Testis (tissue), 3 donors: Measurements from ENCODE around the gene P2RX3. TPM values are rescaled to one million over a fixed set of nuclear protein-coding genes. Genes with fewer than 3 reads are reported as not detected.

ENCODE experiments used
- DNase-seq: peaks from one replicate; pipeline ENCODE4 v3.0.0-alpha.2; 2019
- H3K27ac ChIP-seq, 2 donors: fragments of 200-600 bp; sonication (generic); one replicate each; pipeline ENCODE4 v1.5.1; 2019
- H3K27me3 ChIP-seq: fragments of 200-600 bp; sonication (generic); one replicate; pipeline ENCODE4 v1.5.1; 2019
- H3K36me3 ChIP-seq: fragments of 200-600 bp; sonication (generic); one replicate; pipeline ENCODE4 v1.5.1; 2017; ENCODE audit warnings: low read depth; ENCODE audit errors: missing control alignments
- H3K4me1 ChIP-seq: fragments of 200-600 bp; sonication (generic); one replicate; pipeline ENCODE4 v1.5.1; 2019
- H3K4me3 ChIP-seq, 2 donors: fragments of 200-600 bp; sonication (generic); one replicate each; pipeline ENCODE4 v1.5.1; 2017 to 2019
- H3K9me3 ChIP-seq: fragments of 200-600 bp; sonication (generic); one replicate; pipeline ENCODE4 v1.5.1; 2017
- POLR2A ChIP-seq: fragments of 450-650 bp; IDR thresholded peaks from one replicate; pipeline ENCODE4 v1.6.1; 2017; ENCODE audit warnings: antibody characterized with exemption, mild to moderate bottlenecking, moderate library complexity
- WGBS, 2 donors: methylation state at CpG; one replicate each; pipeline ENCODE4 v1.1.5; 2018; 5-methylcytosine and 5-hydroxymethylcytosine counted together
- intact Hi-C: fragments of 100-400 bp; cut with DNase I; formaldehyde crosslinking; loops from one replicate; pipeline ENCODE4 v1.15.1; 2023; ENCODE audit warnings: low total_unique reads
- polyA plus RNA-seq: library from polyadenylated mRNA; stranded (reverse); fragments of 350-450 nt; fragmentation: Illumina TruSeq; extraction: RNeasy Lipid Tissue Mini Kit (QIAGEN cat#74804); gene quantifications from one replicate; pipeline ENCODE4 v1.2.3, GENCODE V29; 2014; ENCODE audit warnings: low read depth, low replicate concordance; ENCODE audit not compliant: insufficient read depth
- total RNA-seq, 2 donors: library from RNA; depleted of rRNA; stranded (reverse); fragments of >200 nt; gene quantifications; one replicate each; pipeline ENCODE4 v1.2.3, GENCODE V29; 2016
- TF ChIP-seq, protein P1 (sequence below), 3 experiments: fragments of 450-650 bp in 2 of 3; fragments of 200-600 bp in 1 of 3; sonication (generic) in 1 of 3; IDR thresholded peaks; one replicate each; pipeline ENCODE4 v1.5.1; 2016 to 2019; ENCODE audit warnings: antibody characterized with exemption in 3 of 3, mild to moderate bottlenecking in 2 of 3, moderate library complexity in 1 of 3

The P2RX3 gene
- total and polyA plus RNA-seq, 3 donors from 2014 or later = 2.5 to 8.5 (median 3.3) TPM

DNA sequence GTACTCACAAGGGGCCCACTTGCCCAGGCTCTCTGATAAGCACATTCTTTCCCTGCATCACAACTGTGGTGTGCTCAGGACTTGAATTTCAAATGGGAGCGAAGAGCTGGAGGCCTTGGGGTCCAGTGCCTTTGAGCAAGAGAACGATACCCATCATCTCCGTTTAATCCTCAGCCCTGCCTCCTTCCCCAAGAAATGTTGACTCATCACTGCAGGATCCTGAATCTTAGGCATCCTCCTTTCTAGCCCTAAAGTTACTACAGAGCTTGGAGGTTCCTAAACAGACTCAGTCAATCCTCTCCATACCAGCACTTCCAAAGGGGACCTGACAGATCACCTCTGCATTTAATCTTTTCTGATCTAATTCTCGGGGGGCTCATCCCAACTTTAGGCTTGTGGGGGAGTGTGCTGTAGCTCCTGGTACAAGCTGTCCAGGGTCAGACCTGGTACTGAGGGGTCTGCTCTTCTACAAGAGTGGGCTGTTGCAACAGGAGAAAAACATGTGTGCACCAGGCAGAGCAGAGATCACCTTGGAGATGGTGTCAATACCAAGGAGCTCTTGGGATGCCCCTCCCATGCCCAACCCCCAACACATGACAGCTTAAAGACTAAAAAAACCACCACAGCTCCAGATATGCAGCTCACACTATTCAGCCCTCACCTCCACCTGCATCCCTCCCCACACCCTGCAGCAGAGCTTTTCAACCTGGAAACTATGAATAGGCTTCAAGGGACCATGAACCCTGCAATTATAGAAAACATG is 56.2 kb downstream of the P2RX3 start:
- H3K4me3 ChIP-seq = no peak overlapping the region
- no peaks in the 10 kb centered on the region for H3K36me3 ChIP-seq
- H3K9me3 ChIP-seq = no peaks in the 10 kb centered on the region
- no peaks in the 10 kb centered on the region for H3K4me1 ChIP-seq
- H3K27me3 ChIP-seq = no peaks in the 10 kb centered on the region
- 80 to 84% methylated on average over 4 of the region's 4 CpGs for WGBS, 2 donors
- H3K27ac ChIP-seq = no peak overlapping the region
- DNase-seq = no peak
- TF ChIP-seq, protein P1, sequence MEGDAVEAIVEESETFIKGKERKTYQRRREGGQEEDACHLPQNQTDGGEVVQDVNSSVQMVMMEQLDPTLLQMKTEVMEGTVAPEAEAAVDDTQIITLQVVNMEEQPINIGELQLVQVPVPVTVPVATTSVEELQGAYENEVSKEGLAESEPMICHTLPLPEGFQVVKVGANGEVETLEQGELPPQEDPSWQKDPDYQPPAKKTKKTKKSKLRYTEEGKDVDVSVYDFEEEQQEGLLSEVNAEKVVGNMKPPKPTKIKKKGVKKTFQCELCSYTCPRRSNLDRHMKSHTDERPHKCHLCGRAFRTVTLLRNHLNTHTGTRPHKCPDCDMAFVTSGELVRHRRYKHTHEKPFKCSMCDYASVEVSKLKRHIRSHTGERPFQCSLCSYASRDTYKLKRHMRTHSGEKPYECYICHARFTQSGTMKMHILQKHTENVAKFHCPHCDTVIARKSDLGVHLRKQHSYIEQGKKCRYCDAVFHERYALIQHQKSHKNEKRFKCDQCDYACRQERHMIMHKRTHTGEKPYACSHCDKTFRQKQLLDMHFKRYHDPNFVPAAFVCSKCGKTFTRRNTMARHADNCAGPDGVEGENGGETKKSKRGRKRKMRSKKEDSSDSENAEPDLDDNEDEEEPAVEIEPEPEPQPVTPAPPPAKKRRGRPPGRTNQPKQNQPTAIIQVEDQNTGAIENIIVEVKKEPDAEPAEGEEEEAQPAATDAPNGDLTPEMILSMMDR (IDR thresholded peaks at IDR 0.05) = no peak
- no peak for TF ChIP-seq POLR2A
- intact Hi-C loops = no loop called here

GRCh38 chr11:57395905-57396623 is 57.9 kb downstream of the P2RX3 start:
- intact Hi-C loops = no loop called here

GRCh38 chr11:57396744-57397143 is 58.6 kb downstream of the P2RX3 start:
- no peaks in the 10 kb centered on the region for H3K4me1 ChIP-seq
- H3K27me3 ChIP-seq = no peaks in the 10 kb centered on the region
- H3K36me3 ChIP-seq = no peaks in the 10 kb centered on the region
- TF ChIP-seq, protein P1 (IDR thresholded peaks at IDR 0.05) = no peak
- no peak for TF ChIP-seq POLR2A
- intact Hi-C loops = no loop called here
- DNase-seq = no peak
- H3K9me3 ChIP-seq = no peaks in the 10 kb centered on the region
- no peak overlapping the region for H3K27ac ChIP-seq
- no peak overlapping the region for H3K4me3 ChIP-seq
- WGBS, 2 donors = 79% methylated on average over 2 of the region's 2 CpGs

More at GRCh38 chr11:57395905-57396623, 57.9 kb downstream of the P2RX3 start:
- Histone ChIP-seq H3K27me3 (no peaks in the 10 kb centered on the region), H3K27ac (no peak overlapping the region), H3K4me1 (no peaks in the 10 kb centered on the region), H3K36me3 (no peaks in the 10 kb centered on the region), H3K9me3 (no peaks in the 10 kb centered on the region), H3K4me3 (no peak overlapping the region)
- TF ChIP-seq, protein P1 (IDR thresholded peaks at IDR 0.05) = no peak
- no peak for DNase-seq
- WGBS, 2 donors = 88 to 95% methylated on average over 9 to 11 of the region's 11 CpGs

DNA sequence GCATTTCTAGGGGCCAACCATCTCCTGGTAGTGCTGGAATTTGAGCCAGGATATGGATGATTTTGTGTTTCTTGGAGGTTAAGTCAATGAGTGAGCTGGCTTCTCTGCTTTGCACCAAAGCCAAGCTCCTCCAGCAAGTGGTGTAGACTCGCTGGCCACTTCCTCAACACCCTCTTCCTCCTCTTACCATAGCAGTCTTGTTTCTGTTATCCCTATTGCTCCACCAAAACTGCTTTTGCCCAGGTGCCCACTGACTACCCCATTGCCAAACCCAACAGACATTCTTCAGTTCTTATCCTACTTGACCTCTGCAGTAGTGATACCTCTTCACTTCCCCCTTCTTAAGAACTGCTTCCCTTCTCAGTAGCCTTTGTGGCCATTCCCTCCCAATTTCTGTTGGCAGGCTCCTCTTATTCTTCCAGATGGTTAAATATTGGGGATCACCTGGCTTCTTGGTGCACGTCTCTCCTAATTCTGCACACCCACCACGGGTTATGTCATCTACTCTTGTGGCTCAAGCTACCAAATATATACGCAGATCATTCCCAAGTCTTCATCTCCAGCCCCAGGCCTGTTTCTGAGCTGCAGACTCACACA is 59.3 kb downstream of the P2RX3 start:
- no peak for DNase-seq
- no peak for TF ChIP-seq POLR2A
- TF ChIP-seq, protein P1 (IDR thresholded peaks at IDR 0.05) = no peak
- intact Hi-C loops = no loop called here
- no peaks in the 10 kb centered on the region for H3K4me1 ChIP-seq
- H3K27ac ChIP-seq = no peak overlapping the region
- H3K4me3 ChIP-seq = no peak overlapping the region
- H3K9me3 ChIP-seq = no peaks in the 10 kb centered on the region
- no peaks in the 10 kb centered on the region for H3K27me3 ChIP-seq
- H3K36me3 ChIP-seq = no peaks in the 10 kb centered on the region
- WGBS, 2 donors = 86 to 90% methylated on average over 4 of the region's 4 CpGs
